ENCODE data around the gene PTPRC.

GRCh38 chr1:198793714-198794113 is 154.9 kb downstream of the PTPRC start:
- no peak for TF ChIP-seq CTCF (IDR thresholded peaks at IDR 0.05)
- TF ChIP-seq POLR2A (IDR thresholded peaks at IDR 0.05): no peak
